ENCODE measurements around the gene PYHIN1. TPM values are rescaled to one million over a fixed set of nuclear protein-coding genes. Genes with fewer than 3 reads are reported as not detected.

The PYHIN1 gene
- total RNA-seq, 1 donor: not detected

- no peak overlapping the region for H3K4me2 ChIP-seq (ENCODE audit: insufficient read depth, low read length)
- peaks cover 4% of the 10 kb centered on the region for H3K27me3 ChIP-seq (ENCODE audit: insufficient read depth, low read length)
- no peaks in the 10 kb centered on the region for H3K4me1 ChIP-seq (ENCODE audit: insufficient read depth, low read length)
- no peaks in the 10 kb centered on the region for H3K9me3 ChIP-seq (ENCODE audit: low read depth, low read length)
- H4K20me1 ChIP-seq (ENCODE audit: insufficient read depth, low read length): no peaks in the 10 kb centered on the region
- H2AFZ ChIP-seq (ENCODE audit: low read length): no peak overlapping the region
- no peak overlapping the region for H3K4me3 ChIP-seq (ENCODE audit: insufficient read depth, low read length)
- H3K36me3 ChIP-seq (ENCODE audit: insufficient read depth, low read length): no peaks in the 10 kb centered on the region
- DNase-seq (ENCODE audit: insufficient read length, low spot score, missing footprints): no peak
- TF ChIP-seq CTCF (IDR thresholded peaks at IDR 0.05; ENCODE audit: extremely low read depth, low read depth, low read length): no peak
- no peaks in the 10 kb centered on the region for H3K79me2 ChIP-seq (ENCODE audit: insufficient read depth, low read length)
- H3K27ac ChIP-seq (ENCODE audit: low read depth, low read length): no peak overlapping the region
These were observed 61.5 kb downstream of the PYHIN1 start for GRCh38 chr1:158992787-158993312.

GRCh38 chr1:158996998-158997397 lies 65.6 kb downstream of the PYHIN1 start:
- no peak overlapping the region for H3K27ac ChIP-seq (ENCODE audit: low read depth, low read length)
- H3K36me3 ChIP-seq (ENCODE audit: insufficient read depth, low read length): no peaks in the 10 kb centered on the region
- no peak for TF ChIP-seq CTCF (IDR thresholded peaks at IDR 0.05; ENCODE audit: extremely low read depth, low read depth, low read length)
- H2AFZ ChIP-seq (ENCODE audit: low read length): no peak overlapping the region
- H3K4me3 ChIP-seq (ENCODE audit: insufficient read depth, low read length): no peak overlapping the region
- peaks cover 4% of the 10 kb centered on the region for H3K27me3 ChIP-seq (ENCODE audit: insufficient read depth, low read length)
- H3K9me3 ChIP-seq (ENCODE audit: low read depth, low read length): no peaks in the 10 kb centered on the region
- no peaks in the 10 kb centered on the region for H4K20me1 ChIP-seq (ENCODE audit: insufficient read depth, low read length)
- no peak overlapping the region for H3K4me2 ChIP-seq (ENCODE audit: insufficient read depth, low read length)
- no peak for DNase-seq (ENCODE audit: insufficient read length, low spot score, missing footprints)
- H3K4me1 ChIP-seq (ENCODE audit: insufficient read depth, low read length): peaks cover 21% of the 10 kb centered on the region
- H3K79me2 ChIP-seq (ENCODE audit: insufficient read depth, low read length): no peaks in the 10 kb centered on the region

GRCh38 chr1:158998037-158998780 lies 66.9 kb downstream of the PYHIN1 start:
- H2AFZ ChIP-seq (ENCODE audit: low read length): peak overlapping the region; percentile 89

More at GRCh38 chr1:158998037-158998780, 66.9 kb downstream of the PYHIN1 start:
- TF ChIP-seq CTCF (IDR thresholded peaks at IDR 0.05; ENCODE audit: extremely low read depth, low read depth, low read length): no peak
- H3K4me1 ChIP-seq (ENCODE audit: insufficient read depth, low read length): peaks cover 21% of the 10 kb centered on the region
- no peaks in the 10 kb centered on the region for H3K36me3 ChIP-seq (ENCODE audit: insufficient read depth, low read length)
- H3K4me3 ChIP-seq (ENCODE audit: insufficient read depth, low read length): peak overlapping the region; percentile 72
- H3K27me3 ChIP-seq (ENCODE audit: insufficient read depth, low read length): peaks cover 4% of the 10 kb centered on the region
- H3K9me3 ChIP-seq (ENCODE audit: low read depth, low read length): no peaks in the 10 kb centered on the region
- H3K4me2 ChIP-seq (ENCODE audit: insufficient read depth, low read length): peak overlapping the region; percentile 96
- H4K20me1 ChIP-seq (ENCODE audit: insufficient read depth, low read length): no peaks in the 10 kb centered on the region
- no peaks in the 10 kb centered on the region for H3K79me2 ChIP-seq (ENCODE audit: insufficient read depth, low read length)
- no peak for DNase-seq (ENCODE audit: insufficient read length, low spot score, missing footprints)
- H3K27ac ChIP-seq (ENCODE audit: low read depth, low read length): peak overlapping the region; percentile 92

Measured in osteoblast (primary cell).